ENCODE results near the gene PHF20.

PHF20 gene

DNA sequence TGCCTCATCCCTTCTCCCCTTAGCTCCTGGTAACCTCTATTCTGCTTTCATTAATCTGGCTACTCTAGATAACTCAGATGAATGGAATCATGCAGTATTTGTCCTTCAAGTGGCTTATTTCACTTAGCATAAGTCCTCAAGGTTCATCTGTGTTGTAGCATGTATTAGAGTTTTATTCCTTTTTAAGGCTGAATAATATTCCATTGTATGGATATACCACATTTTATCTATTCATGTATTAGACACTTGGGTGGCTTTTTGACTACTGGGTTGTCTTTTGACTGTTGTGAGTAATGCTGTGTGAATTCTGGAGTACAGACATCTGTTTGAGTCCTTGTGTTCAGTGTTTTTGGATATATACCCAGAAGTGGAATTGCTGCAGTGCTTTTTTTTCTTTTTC lies 58.4 kb downstream of the PHF20 start:
- TF ChIP-seq CTCF (IDR thresholded peaks at IDR 0.05) = no peak
- Histone ChIP-seq H3K27ac (no peak overlapping the region), H3K9ac (no peak overlapping the region), H3K4me1 (peaks cover 4% of the 10 kb centered on the region), H3K27me3 (ENCODE audit: control insufficient read depth, insufficient read depth, low read length) (no peaks in the 10 kb centered on the region), H3K9me3 (ENCODE audit: control insufficient read depth, low read length) (no peaks in the 10 kb centered on the region), H3K4me3 (ENCODE audit: low read depth, low read length) (no peak overlapping the region), H3K36me3 (ENCODE audit: control insufficient read depth, insufficient read depth, low read length) (no peaks in the 10 kb centered on the region), H3K4me2 (ENCODE audit: low read length) (no peak overlapping the region), H2AFZ (no peak overlapping the region), H3K79me2 (peaks cover 28% of the 10 kb centered on the region)

DNA sequence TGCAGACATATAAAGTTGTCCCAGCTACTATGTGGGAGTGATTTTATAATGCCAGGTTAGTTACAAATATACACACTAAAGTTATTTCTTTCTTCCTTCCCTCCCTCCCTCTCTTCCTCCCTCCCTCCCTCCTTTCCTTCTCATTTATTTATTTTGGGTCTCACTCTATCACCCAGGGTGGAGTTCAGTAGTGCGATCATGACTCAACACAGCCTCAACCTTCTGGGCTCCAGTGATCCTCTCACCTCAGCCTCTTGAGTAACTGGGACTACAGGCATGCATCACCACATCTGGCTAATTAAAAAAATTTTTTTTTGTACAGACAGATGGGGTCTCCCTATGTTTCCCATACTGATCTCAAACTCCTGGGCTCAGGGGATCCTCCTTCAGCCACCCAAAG lies 59.2 kb downstream of the PHF20 start:
- Histone ChIP-seq H3K9me3 (ENCODE audit: control insufficient read depth, low read length) (no peaks in the 10 kb centered on the region), H2AFZ (no peak overlapping the region), H3K79me2 (peaks cover 28% of the 10 kb centered on the region), H3K4me3 (ENCODE audit: low read depth, low read length) (no peak overlapping the region), H3K9ac (no peak overlapping the region), H3K27me3 (ENCODE audit: control insufficient read depth, insufficient read depth, low read length) (no peaks in the 10 kb centered on the region), H3K36me3 (ENCODE audit: control insufficient read depth, insufficient read depth, low read length) (no peaks in the 10 kb centered on the region), H3K4me1 (peaks cover 4% of the 10 kb centered on the region), H3K4me2 (ENCODE audit: low read length) (no peak overlapping the region), H3K27ac (no peak overlapping the region)
- TF ChIP-seq CTCF (IDR thresholded peaks at IDR 0.05) = no peak

- H3K4me1 ChIP-seq = peaks cover 4% of the 10 kb centered on the region
- no peak overlapping the region for H3K4me3 ChIP-seq (ENCODE audit: low read depth, low read length)
- H3K27ac ChIP-seq = no peak overlapping the region
- no peaks in the 10 kb centered on the region for H3K27me3 ChIP-seq (ENCODE audit: control insufficient read depth, insufficient read depth, low read length)
- no peaks in the 10 kb centered on the region for H3K36me3 ChIP-seq (ENCODE audit: control insufficient read depth, insufficient read depth, low read length)
- no peak for TF ChIP-seq CTCF (IDR thresholded peaks at IDR 0.05)
- H3K9ac ChIP-seq = no peak overlapping the region
- H3K79me2 ChIP-seq = peaks cover 25% of the 10 kb centered on the region
- H3K4me2 ChIP-seq (ENCODE audit: low read length) = no peak overlapping the region
- H3K9me3 ChIP-seq (ENCODE audit: control insufficient read depth, low read length) = no peaks in the 10 kb centered on the region
- H2AFZ ChIP-seq = no peak overlapping the region
Observed at GRCh38 chr20:35831971-35832370, 60.2 kb downstream of the PHF20 start.

DNA sequence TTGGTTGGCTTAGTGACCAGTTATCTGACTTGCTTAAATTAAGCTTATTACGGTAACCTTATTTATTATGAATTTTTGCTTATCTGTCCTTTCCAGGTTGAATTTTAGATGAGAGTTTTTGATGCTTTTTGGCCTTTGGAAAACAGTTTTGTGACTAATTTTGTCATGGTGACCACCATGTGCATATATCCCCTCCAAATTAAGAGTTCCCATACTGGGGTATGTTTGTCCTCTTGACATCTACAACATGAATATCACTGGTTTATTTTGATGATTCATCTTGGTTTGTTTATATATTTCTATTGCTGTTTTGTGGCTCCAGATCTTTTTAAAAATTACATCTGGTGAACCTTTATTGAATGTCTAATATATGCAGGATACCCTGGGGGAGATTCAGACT lies 61.4 kb downstream of the PHF20 start:
- H3K4me1 ChIP-seq = peaks cover 4% of the 10 kb centered on the region
- no peaks in the 10 kb centered on the region for H3K27me3 ChIP-seq (ENCODE audit: control insufficient read depth, insufficient read depth, low read length)
- H3K36me3 ChIP-seq (ENCODE audit: control insufficient read depth, insufficient read depth, low read length) = no peaks in the 10 kb centered on the region
- H3K79me2 ChIP-seq = peaks cover 25% of the 10 kb centered on the region
- H3K9ac ChIP-seq = no peak overlapping the region
- H3K9me3 ChIP-seq (ENCODE audit: control insufficient read depth, low read length) = no peaks in the 10 kb centered on the region
- no peak overlapping the region for H2AFZ ChIP-seq
- TF ChIP-seq CTCF (IDR thresholded peaks at IDR 0.05) = no peak
- H3K27ac ChIP-seq = no peak overlapping the region
- H3K4me2 ChIP-seq (ENCODE audit: low read length) = no peak overlapping the region
- no peak overlapping the region for H3K4me3 ChIP-seq (ENCODE audit: low read depth, low read length)

- Histone ChIP-seq H3K4me1 (no peaks in the 10 kb centered on the region), H3K9me3 (ENCODE audit: control insufficient read depth, low read length) (no peaks in the 10 kb centered on the region), H3K4me2 (ENCODE audit: low read length) (no peak overlapping the region), H3K27me3 (ENCODE audit: control insufficient read depth, insufficient read depth, low read length) (no peaks in the 10 kb centered on the region), H3K9ac (no peak overlapping the region), H2AFZ (no peak overlapping the region), H3K36me3 (ENCODE audit: control insufficient read depth, insufficient read depth, low read length) (no peaks in the 10 kb centered on the region), H3K79me2 (peaks cover 7% of the 10 kb centered on the region), H3K27ac (no peak overlapping the region), H3K4me3 (ENCODE audit: low read depth, low read length) (no peak overlapping the region)
- no peak for TF ChIP-seq CTCF (IDR thresholded peaks at IDR 0.05)
Observed at GRCh38 chr20:35837577-35838195, 65.9 kb downstream of the PHF20 start.
